HG03097 (cell line): ENCODE data around the gene EGLN3.
"Not testable (repeated sequence)": the region's sequence is repeated elsewhere in the genome, so short reads cannot be mapped to it uniquely, and the experiment has no call there.

Source experiments
- ATAC-seq: cut with Tn5 transposase; IDR thresholded peaks from one replicate; pipeline ENCODE4 v1.9.1; 2021; ENCODE audit not compliant: unreplicated experiment, low FRiP score

The EGLN3 gene

GRCh38 chr14:33938131-33938949, 12.5 kb downstream of the EGLN3 start:
- peak; percentile 59 for ATAC-seq

GRCh38 chr14:33936391-33936790, 14.5 kb downstream of the EGLN3 start:
- no peak for ATAC-seq

- ATAC-seq: no peak
Measured at GRCh38 chr14:33934938-33935337, 15.9 kb downstream of the EGLN3 start.

GRCh38 chr14:33934043-33934750, 16.7 kb downstream of the EGLN3 start:
- no peak for ATAC-seq

- no peak for ATAC-seq
Measured at GRCh38 chr14:33933386-33933933, 17.4 kb downstream of the EGLN3 start.

GRCh38 chr14:33932576-33933345, 18.1 kb downstream of the EGLN3 start:
- ATAC-seq: no peak

GRCh38 chr14:33932033-33932432, 18.8 kb downstream of the EGLN3 start:
- no peak for ATAC-seq

- ATAC-seq: no peak
Measured at GRCh38 chr14:33931461-33931860, 19.4 kb downstream of the EGLN3 start.

GRCh38 chr14:33930439-33930838, 20.4 kb downstream of the EGLN3 start:
- ATAC-seq: no peak

GRCh38 chr14:33929799-33930408, 21.0 kb downstream of the EGLN3 start:
- no peak for ATAC-seq

- no peak for ATAC-seq
Measured at GRCh38 chr14:33928895-33929294, 22.0 kb downstream of the EGLN3 start.

- no peak for ATAC-seq
Measured at GRCh38 chr14:33927944-33928343, 22.9 kb downstream of the EGLN3 start.

GRCh38 chr14:33926967-33927366, 23.9 kb downstream of the EGLN3 start:
- not testable (repeated sequence) for ATAC-seq

- ATAC-seq: no peak
Measured at GRCh38 chr14:33925946-33926345, 24.9 kb downstream of the EGLN3 start.

GRCh38 chr14:33925235-33925634, 25.6 kb downstream of the EGLN3 start:
- no peak for ATAC-seq

GRCh38 chr14:33924566-33925100, 26.2 kb downstream of the EGLN3 start:
- ATAC-seq: no peak

GRCh38 chr14:33922125-33922524, 28.7 kb downstream of the EGLN3 start:
- ATAC-seq: no peak

GRCh38 chr14:33918256-33918655, 32.6 kb downstream of the EGLN3 start:
- no peak for ATAC-seq

- ATAC-seq: no peak
Measured at GRCh38 chr14:33917661-33918060, 33.2 kb downstream of the EGLN3 start.
